Lung (tissue), 12 donors: ENCODE measurements around the gene DIS3L2. TPM values are rescaled to one million over a fixed set of nuclear protein-coding genes. Genes with fewer than 3 reads are reported as not detected.

ENCODE experiments used
- ATAC-seq: fragments of 200-7000 bp; cut with Tn5 transposase; one replicate; pipeline ENCODE4 v1.9.1; 2020; ENCODE audit warnings: moderate number of reproducible peaks; ENCODE audit not compliant: insufficient read depth, low FRiP score
- DNase-seq, 3 donors: peaks; one replicate each; pipeline ENCODE4 v3.0.0-alpha.2; 2013 to 2017
- H3K27ac ChIP-seq, 2 donors: one replicate each; pipeline ENCODE4 v1.5.1; 2013; ENCODE audit warnings: mild to moderate bottlenecking in 2 of 2, moderate library complexity in 2 of 2, control low read depth in 1 of 2, inconsistent platforms in 1 of 2, low read depth in 1 of 2, low read length in 1 of 2
- H3K27me3 ChIP-seq, 3 donors: one replicate each; pipeline ENCODE4 v1.5.1; 2013; ENCODE audit warnings: low read length in 2 of 3; ENCODE audit not compliant: control insufficient read depth in 3 of 3, insufficient read depth in 3 of 3
- H3K36me3 ChIP-seq, 4 donors: one replicate each; pipeline ENCODE4 v1.5.1; 2013; ENCODE audit warnings: low read length in 4 of 4, mild to moderate bottlenecking in 1 of 4, moderate library complexity in 1 of 4; ENCODE audit not compliant: control insufficient read depth in 4 of 4, insufficient read depth in 4 of 4
- H3K4me1 ChIP-seq, 5 donors: one replicate each; pipeline ENCODE4 v1.5.1; 2013; ENCODE audit warnings: low read length in 5 of 5, mild to moderate bottlenecking in 2 of 5, moderate library complexity in 1 of 5; ENCODE audit not compliant: control insufficient read depth in 5 of 5, insufficient read depth in 5 of 5
- H3K4me3 ChIP-seq: one replicate; pipeline ENCODE4 v1.5.1; 2013; ENCODE audit warnings: mild to moderate bottlenecking, control low read depth, moderate library complexity
- H3K9ac ChIP-seq, 2 donors: one replicate each; pipeline ENCODE4 v1.5.1; 2013; ENCODE audit warnings: low read length in 2 of 2, control low read depth in 1 of 2; ENCODE audit not compliant: insufficient read depth in 1 of 2
- H3K9me3 ChIP-seq, 4 donors: one replicate each; pipeline ENCODE4 v1.5.1; 2013; ENCODE audit warnings: low read length in 3 of 4, mild to moderate bottlenecking in 1 of 4, moderate library complexity in 1 of 4; ENCODE audit not compliant: control insufficient read depth in 4 of 4, insufficient read depth in 3 of 4
- CTCF ChIP-seq: IDR thresholded peaks from 2 replicates; pipeline ENCODE4 v1.5.1; 2012; ENCODE audit warnings: mild to moderate bottlenecking; ENCODE audit errors: control extremely low read depth, extremely low read depth
- WGBS, 2 donors: extraction: QIAGEN DNeasy Blood & Tissue Kit; methylation state at CpG; one replicate each; pipeline ENCODE4 v1.1.7; 2013; 5-methylcytosine and 5-hydroxymethylcytosine counted together
- polyA plus RNA-seq, 2 donors: library from polyadenylated mRNA; stranded (reverse); fragments of 200-250 nt; gene quantifications; one replicate each; pipeline ENCODE4 v1.2.1, GENCODE V29; 2013
- total RNA-seq, 2 donors: library from RNA; depleted of rRNA in 1 of 2; stranded (reverse); fragments of >200 nt in 1 of 2; gene quantifications; one replicate each; pipeline ENCODE4 v1.2.1, GENCODE V29; 2014 to 2021
- donor health status: control.
- donor health status: control.
- donor health status: Bipolar disorder and iron deficiency.
- donor health status: healthy.
- donor health status: DM: yes; HTN: yes; CAD: no.

DIS3L2 gene
- total and polyA plus RNA-seq, 4 donors: 12.7 to 41.0 (median 31.1) TPM

DNA sequence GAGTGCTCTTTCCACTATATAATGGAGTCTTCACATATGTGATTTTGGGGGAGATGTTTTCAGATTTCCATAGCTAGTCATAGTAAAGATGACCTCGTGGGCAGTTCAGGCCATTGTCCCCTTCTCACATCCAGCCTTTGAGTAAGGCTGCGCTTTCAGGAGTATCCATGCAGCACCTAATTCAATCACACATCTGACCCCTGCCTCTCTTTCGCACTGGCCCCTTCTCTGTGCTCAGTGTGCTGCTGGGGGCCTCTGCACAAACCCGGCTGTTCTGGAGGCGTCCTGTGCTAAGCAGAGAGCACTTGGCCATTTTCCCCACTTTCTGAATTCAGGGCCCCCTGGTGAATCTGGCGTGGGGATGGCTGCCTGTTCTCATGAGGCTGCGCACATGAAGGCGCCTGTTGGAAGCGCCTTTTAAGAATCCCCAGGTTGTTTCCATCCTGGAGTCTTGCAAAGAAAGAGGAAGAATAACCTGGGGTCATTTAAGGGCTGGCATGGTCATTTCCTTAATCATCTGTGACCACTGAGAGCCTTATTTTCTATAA, 321.1 kb downstream of the DIS3L2 start:
- no peak for ATAC-seq
- 96 to 97% methylated on average over 9 of the region's 9 CpGs for WGBS, 2 donors
- Histone ChIP-seq H3K27me3 (no peaks in the 10 kb centered on the region), H3K4me1 (no peaks in the 10 kb centered on the region), H3K9me3 (peaks cover 0 to 3% (median 2%) of the 10 kb centered on the region in 4 donors), H3K9ac (no peak overlapping the region), H3K4me3 (no peak overlapping the region), H3K27ac (no peak overlapping the region), H3K36me3 (peaks cover 0 to 5% (median 4%) of the 10 kb centered on the region in 4 donors)
- DNase-seq: no peak
- TF ChIP-seq CTCF: no peak

- no peaks in the 10 kb centered on the region for H3K27me3 ChIP-seq
- H3K9me3 ChIP-seq: no peaks in the 10 kb centered on the region
- H3K36me3 ChIP-seq: peaks cover 0 to 2% (median 0%) of the 10 kb centered on the region in 4 donors
- no peak overlapping the region for H3K27ac ChIP-seq
- no peak for TF ChIP-seq CTCF
- no peak for DNase-seq
- no peak overlapping the region for H3K9ac ChIP-seq
- H3K4me3 ChIP-seq: no peak overlapping the region
- no peak for ATAC-seq
- H3K4me1 ChIP-seq: peaks cover 0 to 8% (median 0%) of the 10 kb centered on the region in 5 donors
- WGBS, 2 donors: 82 to 87% methylated on average over 5 of the region's 5 CpGs
Measured at GRCh38 chr2:232286001-232286868, 324.7 kb downstream of the DIS3L2 start.

- WGBS, 2 donors: 96 to 97% methylated on average over 8 of the region's 8 CpGs
- Histone ChIP-seq H3K4me1 (peaks cover 0 to 8% (median 0%) of the 10 kb centered on the region in 5 donors), H3K9me3 (no peaks in the 10 kb centered on the region), H3K27ac (no peak overlapping the region), H3K9ac (no peak overlapping the region), H3K4me3 (no peak overlapping the region), H3K27me3 (no peaks in the 10 kb centered on the region), H3K36me3 (peaks cover 0 to 3% (median 0%) of the 10 kb centered on the region in 4 donors)
- no peak for ATAC-seq
- no peak for DNase-seq
- no peak for TF ChIP-seq CTCF
Measured at GRCh38 chr2:232287316-232287715, 325.8 kb downstream of the DIS3L2 start.
